A172 (cell line): Measurements from ENCODE around the gene PAX2. TPM values are rescaled to one million over a fixed set of nuclear protein-coding genes. Genes with fewer than 3 reads are reported as not detected.

Experiments used
- DNase-seq: peaks from one replicate; pipeline ENCODE4 v3.0.0-alpha.2; 2015; ENCODE audit warnings: low spot score
- total RNA-seq: library from RNA; depleted of rRNA; stranded (reverse); fragments of >200 nt; shearing (Covaris generic); gene quantifications from 2 replicates; pipeline ENCODE4 v1.2.3, GENCODE V29; 2014

PAX2 gene
- total RNA-seq, 1 experiment from 2014 or later, result not detected

- no peak for DNase-seq
Observed at GRCh38 chr10:100724531-100725027, 20.8 kb upstream of the PAX2 start.

GRCh38 chr10:100725071-100725471, 20.3 kb upstream of the PAX2 start:
- no peak for DNase-seq

GRCh38 chr10:100725869-100726426, 19.4 kb upstream of the PAX2 start:
- DNase-seq, result no peak

- DNase-seq, result no peak
Observed at GRCh38 chr10:100727808-100728207, 17.6 kb upstream of the PAX2 start.

- DNase-seq, result peak; percentile 80
Observed at GRCh38 chr10:100728928-100729861, 16.2 kb upstream of the PAX2 start.

GRCh38 chr10:100729862-100730724, 15.3 kb upstream of the PAX2 start:
- no peak for DNase-seq

- peak; percentile 7 for DNase-seq
Observed at GRCh38 chr10:100730725-100731406, 14.5 kb upstream of the PAX2 start.

- DNase-seq, result no peak
Observed at GRCh38 chr10:100731407-100732240, 13.8 kb upstream of the PAX2 start.

GRCh38 chr10:100732241-100732596, 13.2 kb upstream of the PAX2 start:
- no peak for DNase-seq

- DNase-seq, result no peak
Observed at GRCh38 chr10:100733329-100733728, 12.1 kb upstream of the PAX2 start.

GRCh38 chr10:100734295-100735086, 10.9 kb upstream of the PAX2 start:
- DNase-seq, result no peak

- no peak for DNase-seq
Observed at GRCh38 chr10:100735087-100735336, 10.4 kb upstream of the PAX2 start.

GRCh38 chr10:100735337-100736143, 9.8 kb upstream of the PAX2 start:
- DNase-seq, result no peak

GRCh38 chr10:100736144-100736808, 9.1 kb upstream of the PAX2 start:
- no peak for DNase-seq

GRCh38 chr10:100736809-100737354, 8.5 kb upstream of the PAX2 start:
- no peak for DNase-seq

- DNase-seq, result no peak
Observed at GRCh38 chr10:100737355-100738054, 7.9 kb upstream of the PAX2 start.

GRCh38 chr10:100738055-100738827, 7.1 kb upstream of the PAX2 start:
- no peak for DNase-seq
